GM12873 (cell line): ENCODE measurements around the gene LONP2.

ENCODE experiments used
- CTCF ChIP-seq: IDR thresholded peaks from 2 replicates; pipeline ENCODE4 v1.5.1; 2012; ENCODE audit warnings: low read depth, mild to moderate bottlenecking, moderate library complexity, low read length, control low read depth; ENCODE audit not compliant: insufficient read depth; ENCODE audit errors: missing control alignments

Gene LONP2

GRCh38 chr16:48384520-48385252 is 140.6 kb downstream of the LONP2 start:
- no peak for TF ChIP-seq CTCF

GRCh38 chr16:48385253-48386150 is 141.4 kb downstream of the LONP2 start, which contains the start of gene SIAH1:
Gene SIAH1, minus strand, starts transcription at chr16:48385413. Its CDS starts 22,985 bp downstream, at chr16:48362428.
- no peak for TF ChIP-seq CTCF

GRCh38 chr16:48386559-48387312 is 142.6 kb downstream of the LONP2 start:
- no peak for TF ChIP-seq CTCF

- TF ChIP-seq CTCF, result no peak
Observed at GRCh38 chr16:48392407-48392806, 148.3 kb downstream of the LONP2 start.

- no peak for TF ChIP-seq CTCF
Observed at GRCh38 chr16:48393485-48394354, 149.6 kb downstream of the LONP2 start.

GRCh38 chr16:48394355-48394703 is 150.2 kb downstream of the LONP2 start:
- TF ChIP-seq CTCF, result no peak
